Fibroblast of villous mesenchyme (primary cell): ENCODE results near the gene SLC6A19. TPM values are rescaled to one million over a fixed set of nuclear protein-coding genes. Genes with fewer than 3 reads are reported as not detected.

Experiments
- DNase-seq: peaks from one replicate; pipeline ENCODE4 v3.0.0-alpha.2; 2010; ENCODE audit warnings: low read depth
- H3K4me3 ChIP-seq: 2 replicates; pipeline ENCODE4 v1.5.1; 2011; ENCODE audit warnings: low read depth, mild to moderate bottlenecking, low read length
- total RNA-seq: library from RNA; depleted of rRNA; stranded (reverse); fragments of >200 nt; gene quantifications from 2 replicates; pipeline ENCODE4 v1.2.3, GENCODE V29; 2012
- TF ChIP-seq, protein P1 (sequence below): IDR thresholded peaks from 2 replicates; pipeline ENCODE4 v1.5.1; 2012; ENCODE audit warnings: low read depth, mild to moderate bottlenecking, low read length; ENCODE audit not compliant: insufficient read depth

Gene SLC6A19
- total RNA-seq, 1 donor = not detected

DNA sequence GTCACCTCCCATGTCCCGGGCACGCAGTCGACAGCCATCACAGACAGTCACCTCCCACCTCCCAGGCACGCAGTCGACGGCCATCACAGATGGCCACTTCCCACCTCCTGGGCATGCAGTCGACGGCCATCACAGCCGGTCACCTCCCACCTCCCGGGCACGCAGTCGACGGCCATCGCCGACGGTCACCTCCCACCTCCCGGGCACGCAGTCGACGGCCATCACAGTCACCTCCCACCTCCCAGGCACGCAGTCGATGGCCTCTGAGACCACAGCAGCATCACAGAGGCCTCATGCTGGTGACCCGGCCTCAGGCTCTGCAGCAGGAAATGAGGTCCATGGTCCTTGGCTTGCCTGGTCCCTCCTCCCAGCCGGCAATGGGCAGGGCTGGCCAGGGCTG, 5.5 kb upstream of the SLC6A19 start:
- no peak overlapping the region for H3K4me3 ChIP-seq
- TF ChIP-seq, protein P1, sequence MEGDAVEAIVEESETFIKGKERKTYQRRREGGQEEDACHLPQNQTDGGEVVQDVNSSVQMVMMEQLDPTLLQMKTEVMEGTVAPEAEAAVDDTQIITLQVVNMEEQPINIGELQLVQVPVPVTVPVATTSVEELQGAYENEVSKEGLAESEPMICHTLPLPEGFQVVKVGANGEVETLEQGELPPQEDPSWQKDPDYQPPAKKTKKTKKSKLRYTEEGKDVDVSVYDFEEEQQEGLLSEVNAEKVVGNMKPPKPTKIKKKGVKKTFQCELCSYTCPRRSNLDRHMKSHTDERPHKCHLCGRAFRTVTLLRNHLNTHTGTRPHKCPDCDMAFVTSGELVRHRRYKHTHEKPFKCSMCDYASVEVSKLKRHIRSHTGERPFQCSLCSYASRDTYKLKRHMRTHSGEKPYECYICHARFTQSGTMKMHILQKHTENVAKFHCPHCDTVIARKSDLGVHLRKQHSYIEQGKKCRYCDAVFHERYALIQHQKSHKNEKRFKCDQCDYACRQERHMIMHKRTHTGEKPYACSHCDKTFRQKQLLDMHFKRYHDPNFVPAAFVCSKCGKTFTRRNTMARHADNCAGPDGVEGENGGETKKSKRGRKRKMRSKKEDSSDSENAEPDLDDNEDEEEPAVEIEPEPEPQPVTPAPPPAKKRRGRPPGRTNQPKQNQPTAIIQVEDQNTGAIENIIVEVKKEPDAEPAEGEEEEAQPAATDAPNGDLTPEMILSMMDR = no peak
- no peak for DNase-seq

DNA sequence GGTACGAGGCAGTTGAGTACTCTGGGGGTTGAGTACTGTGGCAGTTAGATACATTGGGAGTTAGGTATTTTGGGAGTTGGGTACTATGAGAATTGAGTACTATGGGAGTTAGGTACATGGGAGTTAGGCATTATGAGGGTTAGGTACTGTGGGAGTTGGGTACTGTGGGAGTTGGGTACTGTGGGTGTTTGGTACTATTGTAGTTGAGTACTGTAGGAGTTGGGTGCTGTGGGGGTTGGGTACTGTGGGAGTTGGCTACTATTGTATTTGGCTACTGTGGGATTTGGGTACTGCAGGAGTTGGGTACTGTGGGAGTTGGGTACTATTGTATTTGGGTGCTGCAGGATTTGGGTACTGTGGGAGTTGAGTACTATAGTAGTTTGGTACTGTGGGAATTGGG, 4.8 kb upstream of the SLC6A19 start:
- no peak for DNase-seq
- TF ChIP-seq, protein P1 = no peak

DNA sequence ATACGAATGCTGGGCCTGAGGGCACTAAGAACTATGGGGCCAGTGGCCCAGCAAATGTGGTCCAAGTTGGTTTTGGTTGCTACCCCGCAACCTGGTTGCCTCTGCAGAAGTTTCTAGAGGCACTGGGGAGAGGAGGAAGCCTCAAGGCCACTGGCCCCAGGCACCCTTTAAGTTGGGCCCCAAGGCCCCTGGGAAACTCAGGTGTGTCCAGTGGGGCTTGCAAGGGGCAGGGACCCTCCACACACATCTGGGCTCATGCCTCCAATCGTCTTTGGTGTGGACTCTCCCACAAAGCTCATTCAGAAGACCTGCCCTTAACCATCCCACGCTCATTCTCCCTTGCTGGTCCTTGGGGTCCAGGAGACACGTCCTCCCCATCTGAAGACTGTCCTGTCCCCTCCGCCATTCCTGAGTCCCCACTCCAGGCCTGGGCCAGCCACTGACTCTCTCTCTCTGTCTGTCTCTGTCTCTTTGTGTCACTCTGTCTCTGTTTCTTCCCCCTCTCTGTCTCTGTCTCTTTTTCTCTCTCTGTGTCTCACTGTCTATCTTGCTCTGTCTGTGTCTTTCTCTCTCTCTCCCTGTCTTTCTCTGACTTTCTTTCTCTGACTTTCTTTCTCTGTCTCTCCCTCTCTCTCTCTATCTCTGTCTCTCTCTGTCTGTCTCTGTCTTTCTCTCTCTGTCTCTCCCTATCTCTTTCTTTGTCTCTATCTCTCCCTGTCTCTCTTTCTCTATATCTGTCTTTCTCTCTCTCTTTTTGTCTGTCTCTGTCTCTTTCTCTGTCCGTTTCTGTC, 3.3 kb upstream of the SLC6A19 start:
- TF ChIP-seq, protein P1 = no peak
- H3K4me3 ChIP-seq = no peak overlapping the region
- no peak for DNase-seq

More for the DNA sequence above, 4.8 kb upstream of the SLC6A19 start:
- no peak overlapping the region for H3K4me3 ChIP-seq

DNA sequence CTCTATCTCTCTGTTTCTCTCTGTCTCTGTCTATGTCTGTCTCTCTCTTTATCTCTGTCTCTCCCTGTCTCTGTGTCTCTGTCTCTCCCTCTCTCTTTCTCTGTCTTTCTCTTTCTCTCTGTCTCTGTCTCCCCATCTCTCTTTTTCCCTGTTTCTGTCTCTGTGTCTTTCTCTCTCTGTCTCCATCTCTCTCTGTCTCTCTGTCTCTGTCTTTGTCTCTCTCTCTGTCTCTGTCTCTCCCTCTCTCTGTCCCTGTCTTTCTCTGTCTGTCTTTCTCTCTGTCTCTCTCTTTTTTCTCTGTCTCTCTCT, 2.1 kb upstream of the SLC6A19 start:
- no peak for DNase-seq
- TF ChIP-seq, protein P1 = no peak
- no peak overlapping the region for H3K4me3 ChIP-seq

DNA sequence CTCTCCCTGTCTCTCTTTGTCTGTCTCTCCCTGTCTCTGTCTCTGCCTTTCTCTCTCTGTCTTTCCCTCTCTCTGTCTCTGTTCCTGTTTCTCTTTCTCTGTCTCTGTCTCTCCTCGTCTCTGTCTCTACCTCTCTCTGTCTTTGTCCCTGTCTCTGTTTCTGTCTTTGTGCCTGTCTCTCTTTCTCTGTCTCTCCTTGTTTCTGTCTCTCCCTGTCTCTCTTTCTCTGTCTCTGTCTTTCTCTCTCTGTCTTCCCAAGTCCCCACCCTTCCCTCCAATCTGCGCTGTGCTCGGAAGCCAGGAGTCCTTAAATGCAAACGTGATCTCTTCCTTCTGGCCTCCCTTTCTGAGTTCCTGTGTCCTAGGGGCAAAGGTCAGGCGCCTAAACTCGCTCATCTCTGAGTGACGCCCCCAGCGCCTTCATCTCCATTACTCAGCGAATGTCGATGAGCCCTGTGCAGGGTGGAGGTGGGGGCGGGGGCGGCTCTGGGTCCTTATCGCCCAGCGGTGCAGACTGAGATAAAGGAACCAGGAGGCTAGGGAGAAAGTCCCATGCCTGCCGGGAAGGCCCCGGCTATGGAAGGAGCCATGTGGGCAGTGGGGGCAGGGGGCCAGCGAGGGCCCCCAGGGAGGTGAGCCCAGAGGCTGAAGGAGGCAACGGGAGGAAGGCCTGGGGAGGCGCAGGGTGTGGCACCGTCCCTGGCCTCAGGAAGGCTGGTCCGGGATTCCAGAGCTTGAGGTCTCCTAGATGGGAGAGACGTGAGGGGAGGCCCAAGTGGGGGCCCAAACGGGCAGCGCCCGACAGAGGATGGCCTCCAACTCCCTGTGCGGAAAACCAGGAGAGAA, 1.5 kb upstream of the SLC6A19 start:
- peak; percentile 2 for DNase-seq
- TF ChIP-seq, protein P1 = no peak
- H3K4me3 ChIP-seq = no peak overlapping the region

DNA sequence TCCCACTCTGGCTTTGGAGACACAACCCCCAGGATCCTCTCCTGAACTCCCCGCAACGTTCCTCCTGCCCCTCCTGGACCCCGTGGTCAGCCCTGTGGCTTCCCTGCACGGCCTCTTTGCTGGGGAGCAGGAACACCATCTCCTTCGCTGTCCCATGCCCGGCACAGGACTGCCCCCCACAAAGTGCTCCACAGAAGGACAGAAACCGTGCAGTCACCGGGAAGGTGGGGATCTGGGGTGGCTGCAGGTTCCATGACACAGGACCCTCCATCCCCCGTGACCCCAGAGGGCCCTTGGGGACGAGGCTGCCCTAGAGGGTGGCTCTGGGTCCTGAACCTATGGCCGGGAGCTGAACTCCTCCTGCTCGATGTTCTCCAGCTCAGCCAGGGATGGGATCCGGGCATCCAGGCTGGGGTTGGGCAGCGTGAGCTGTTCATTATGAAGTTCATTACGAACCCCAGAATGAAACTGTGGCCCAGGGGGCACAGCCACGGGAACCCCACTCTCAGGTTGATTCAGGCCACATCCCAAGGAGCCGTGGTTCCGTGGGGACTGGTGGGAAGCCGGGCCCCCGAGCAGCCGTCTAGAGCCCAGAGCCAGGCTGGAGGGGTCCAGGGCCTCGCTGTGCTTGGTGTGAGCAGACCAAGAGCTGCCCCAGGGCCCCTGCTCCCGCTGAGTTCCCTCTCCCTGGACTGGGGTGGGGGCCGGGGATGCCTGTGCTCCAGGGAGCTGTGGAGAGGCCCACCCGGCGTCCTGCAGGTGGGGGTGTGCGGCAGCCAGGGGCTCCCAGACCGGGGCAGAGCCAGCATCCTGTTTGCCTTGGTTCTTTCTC, 684 bp upstream of the SLC6A19 start:
- DNase-seq = no peak
- no peak overlapping the region for H3K4me3 ChIP-seq
- TF ChIP-seq, protein P1 = no peak
